HFF-Myc (cell line): Measurements from ENCODE around the gene KRT222.

Experiments
- DNase-seq: peaks from one replicate; pipeline ENCODE4 v3.0.0-alpha.2; 2011; ENCODE audit warnings: low read depth; ENCODE audit errors: extremely low read depth
- H3K4me3 ChIP-seq: replicated peaks from 2 replicates; pipeline ENCODE4 v1.5.1; 2011; ENCODE audit warnings: low read depth, mild to moderate bottlenecking, control low read depth, low read length
- TF ChIP-seq, protein P1 (sequence below): IDR thresholded peaks from 2 replicates; pipeline ENCODE4 v1.5.1; 2012; ENCODE audit warnings: mild to moderate bottlenecking, low read depth, low read length, control low read depth; ENCODE audit errors: missing control alignments

KRT222 gene

DNA sequence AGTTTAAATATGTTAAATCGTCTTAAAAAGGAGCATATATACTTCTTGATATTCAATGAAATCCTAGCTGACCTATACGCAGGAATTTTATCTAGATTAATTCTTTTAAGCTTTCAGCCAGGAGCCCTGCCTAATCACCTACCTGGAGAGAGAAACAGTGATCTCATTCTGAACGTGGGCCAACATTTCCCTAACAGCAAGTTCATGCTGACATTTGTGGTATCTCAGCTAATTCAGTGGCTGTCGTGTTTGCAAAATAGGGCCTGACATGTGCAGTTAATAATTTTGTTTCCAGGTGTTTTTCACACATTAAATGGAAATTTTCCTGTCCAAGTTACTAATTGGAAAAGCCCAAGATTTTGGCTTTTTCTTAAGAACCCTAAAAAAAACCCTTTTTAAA, 21.2 kb upstream of the KRT222 start:
- TF ChIP-seq, protein P1, sequence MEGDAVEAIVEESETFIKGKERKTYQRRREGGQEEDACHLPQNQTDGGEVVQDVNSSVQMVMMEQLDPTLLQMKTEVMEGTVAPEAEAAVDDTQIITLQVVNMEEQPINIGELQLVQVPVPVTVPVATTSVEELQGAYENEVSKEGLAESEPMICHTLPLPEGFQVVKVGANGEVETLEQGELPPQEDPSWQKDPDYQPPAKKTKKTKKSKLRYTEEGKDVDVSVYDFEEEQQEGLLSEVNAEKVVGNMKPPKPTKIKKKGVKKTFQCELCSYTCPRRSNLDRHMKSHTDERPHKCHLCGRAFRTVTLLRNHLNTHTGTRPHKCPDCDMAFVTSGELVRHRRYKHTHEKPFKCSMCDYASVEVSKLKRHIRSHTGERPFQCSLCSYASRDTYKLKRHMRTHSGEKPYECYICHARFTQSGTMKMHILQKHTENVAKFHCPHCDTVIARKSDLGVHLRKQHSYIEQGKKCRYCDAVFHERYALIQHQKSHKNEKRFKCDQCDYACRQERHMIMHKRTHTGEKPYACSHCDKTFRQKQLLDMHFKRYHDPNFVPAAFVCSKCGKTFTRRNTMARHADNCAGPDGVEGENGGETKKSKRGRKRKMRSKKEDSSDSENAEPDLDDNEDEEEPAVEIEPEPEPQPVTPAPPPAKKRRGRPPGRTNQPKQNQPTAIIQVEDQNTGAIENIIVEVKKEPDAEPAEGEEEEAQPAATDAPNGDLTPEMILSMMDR: no peak
- H3K4me3 ChIP-seq: no peak overlapping the region
- DNase-seq: no peak

DNA sequence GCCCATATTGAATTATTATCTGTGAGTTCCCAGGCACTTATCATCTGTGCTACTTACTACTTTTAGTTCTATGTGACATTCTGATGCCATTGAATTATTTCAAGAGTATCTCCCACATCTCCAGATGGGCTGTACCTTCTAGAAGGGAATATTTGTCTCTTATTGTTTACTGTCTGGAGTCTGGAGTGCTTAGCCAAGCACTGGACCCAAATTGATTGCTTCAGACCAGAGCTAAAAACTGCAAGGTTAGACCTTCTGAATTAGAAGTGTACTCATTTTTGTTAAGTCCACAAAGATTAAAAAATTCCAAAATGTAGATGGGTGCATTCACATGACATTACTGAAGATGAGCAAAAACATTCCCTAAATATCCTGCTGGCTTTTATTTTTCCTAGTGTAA, 16.0 kb upstream of the KRT222 start:
- TF ChIP-seq, protein P1: no peak
- no peak for DNase-seq

DNA sequence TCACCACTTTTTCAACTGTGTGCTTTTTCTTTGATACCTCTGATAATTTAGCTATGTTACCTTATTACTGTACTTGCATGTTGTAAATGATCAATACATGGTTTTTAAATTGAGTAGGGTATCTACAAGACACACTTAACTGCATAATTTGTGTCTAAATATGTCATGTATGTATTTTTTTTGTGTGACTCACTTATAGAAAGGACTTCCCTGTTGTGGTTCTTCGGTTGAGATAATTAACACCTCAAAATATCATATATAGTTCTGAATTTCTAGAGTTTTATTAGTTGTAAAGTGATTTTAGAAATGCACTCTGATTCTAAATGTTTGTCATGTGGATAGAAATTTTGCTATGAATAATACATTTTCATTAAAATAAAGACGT, 14.5 kb upstream of the KRT222 start:
- no peak for DNase-seq
- no peak overlapping the region for H3K4me3 ChIP-seq
- TF ChIP-seq, protein P1: no peak

More for the DNA sequence above, 16.0 kb upstream of the KRT222 start:
- H3K4me3 ChIP-seq: no peak overlapping the region

DNA sequence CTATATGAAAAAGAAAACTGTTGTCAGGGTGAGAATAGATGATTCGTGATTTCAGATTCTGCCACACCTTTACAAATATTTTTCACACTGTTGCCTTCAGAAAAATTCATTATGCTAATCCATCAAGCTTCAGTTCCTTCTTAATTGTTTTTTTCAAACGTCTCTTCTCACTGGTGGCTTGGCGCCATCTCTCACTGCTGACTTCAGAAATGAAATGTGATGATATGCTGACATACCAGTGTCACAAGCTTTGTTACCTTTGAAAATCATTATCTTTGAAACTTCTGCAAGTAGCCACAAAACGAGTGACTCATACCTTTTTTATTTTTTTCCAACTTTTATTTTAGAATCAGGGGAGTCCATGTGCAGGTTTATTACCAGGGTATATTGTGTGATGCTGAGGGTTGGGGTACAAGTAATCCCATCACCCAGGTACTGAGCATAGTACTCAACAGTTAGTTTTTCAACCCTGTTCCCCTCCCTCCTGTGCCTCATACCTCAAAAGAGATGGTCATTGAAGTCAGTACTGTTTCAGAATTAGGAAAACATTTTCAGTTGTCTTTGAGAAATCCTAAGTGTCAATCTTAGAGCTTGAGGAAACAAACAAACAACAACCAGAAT, 14.0 kb upstream of the KRT222 start:
- no peak overlapping the region for H3K4me3 ChIP-seq
- DNase-seq: no peak
- TF ChIP-seq, protein P1: no peak

DNA sequence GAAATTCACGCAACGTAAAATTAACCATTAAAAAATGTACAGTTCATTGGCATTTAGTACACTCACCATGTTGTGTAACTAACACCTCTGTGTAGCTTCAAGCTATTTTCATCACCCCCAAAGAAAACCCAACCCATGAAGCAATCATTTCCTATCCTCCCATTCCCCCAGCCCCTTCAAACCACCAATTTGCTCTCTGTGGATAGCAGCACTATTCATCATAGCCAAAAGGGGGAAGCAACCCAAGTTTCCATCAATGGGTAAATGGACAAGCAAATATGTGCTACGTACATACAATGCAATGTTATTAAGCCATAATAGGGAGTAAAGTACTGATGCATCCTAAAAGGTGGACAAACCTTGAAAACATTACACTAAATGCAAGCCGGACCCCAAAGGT, 10.9 kb upstream of the KRT222 start:
- H3K4me3 ChIP-seq: no peak overlapping the region
- TF ChIP-seq, protein P1: no peak
- no peak for DNase-seq

DNA sequence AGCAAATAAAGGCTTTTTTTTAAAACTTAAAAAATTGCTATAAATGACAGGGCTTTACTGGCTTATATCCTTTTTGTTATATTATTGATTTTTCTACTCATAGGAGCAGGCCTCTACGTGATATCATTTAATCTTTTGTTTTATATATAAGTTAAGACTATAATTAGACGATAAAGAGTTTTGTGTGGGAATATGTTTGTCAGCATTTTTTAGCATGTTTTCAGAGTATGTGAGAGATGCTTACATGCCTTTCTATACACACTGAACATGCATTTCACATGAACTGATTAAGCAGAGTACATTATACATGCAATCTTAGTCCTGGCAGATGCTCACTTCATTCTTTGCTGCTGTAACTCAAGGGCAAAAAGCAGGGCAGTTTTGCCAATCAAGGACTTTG, 7.7 kb upstream of the KRT222 start:
- TF ChIP-seq, protein P1: no peak
- DNase-seq: no peak
- H3K4me3 ChIP-seq: no peak overlapping the region

DNA sequence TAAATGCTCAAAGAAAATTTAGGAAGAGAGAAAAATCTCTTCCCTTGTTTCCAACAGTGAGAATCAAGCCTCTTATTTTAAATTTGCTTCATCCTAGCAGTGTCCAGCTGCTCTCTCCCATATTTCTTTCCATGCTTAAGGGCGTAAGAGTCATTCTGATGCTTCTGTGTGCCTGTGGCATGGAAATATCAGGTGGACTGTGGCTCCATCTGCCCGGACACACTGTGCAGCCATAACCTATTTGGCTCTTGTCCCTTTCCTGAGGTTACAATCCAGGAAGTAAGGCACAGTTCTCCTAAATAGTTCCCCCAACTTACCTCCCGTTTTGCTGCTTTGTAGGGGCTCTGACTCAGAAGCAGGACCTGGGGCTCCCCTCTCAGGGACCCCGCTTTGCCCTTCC, 6.3 kb upstream of the KRT222 start:
- TF ChIP-seq, protein P1: no peak
- DNase-seq: no peak
- H3K4me3 ChIP-seq: no peak overlapping the region
